GM06990 (cell line): Measurements from ENCODE around the gene MRPS33.

Experiments
- DNase-seq: peaks from one replicate; pipeline ENCODE4 v3.0.0-alpha.2; 2011; ENCODE audit not compliant: insufficient read length; ENCODE audit errors: extremely low read depth
- H3K27me3 ChIP-seq: replicated peaks from 2 replicates; pipeline ENCODE4 v1.6.0; 2011; ENCODE audit warnings: low read length; ENCODE audit not compliant: control insufficient read depth, insufficient read depth
- H3K36me3 ChIP-seq: 2 replicates; pipeline ENCODE4 v1.5.1; 2011; ENCODE audit warnings: low read length; ENCODE audit not compliant: control insufficient read depth, insufficient read depth
- H3K4me3 ChIP-seq: replicated peaks from 2 replicates; pipeline ENCODE4 v1.5.1; 2011; ENCODE audit warnings: low read depth, mild to moderate bottlenecking, control low read depth, low read length
- CTCF ChIP-seq: IDR thresholded peaks from 2 replicates; pipeline ENCODE4 v1.5.1; 2011; ENCODE audit warnings: low read length, control low read depth, mild to moderate bottlenecking, inconsistent platforms; ENCODE audit not compliant: insufficient read depth, poor library complexity, severe bottlenecking

The MRPS33 gene

GRCh38 chr7:141003172-141004065 lies 11.3 kb downstream of the MRPS33 start:
- Histone ChIP-seq H3K36me3 (peaks cover 3% of the 10 kb centered on the region), H3K4me3 (no peak overlapping the region), H3K27me3 (no peaks in the 10 kb centered on the region)
- no peak for TF ChIP-seq CTCF
- DNase-seq, result no peak

- no peaks in the 10 kb centered on the region; the same call in 1 of the 2 replicates for H3K36me3 ChIP-seq
- H3K4me3 ChIP-seq, result no peak overlapping the region
- no peak for TF ChIP-seq CTCF
- H3K27me3 ChIP-seq, result no peaks in the 10 kb centered on the region
- DNase-seq, result no peak
These were observed 13.2 kb downstream of the MRPS33 start for GRCh38 chr7:141001546-141001945.

- no peaks in the 10 kb centered on the region; the same call in 1 of the 2 replicates for H3K36me3 ChIP-seq
These were observed 13.6 kb downstream of the MRPS33 start for GRCh38 chr7:141001122-141001521.

GRCh38 chr7:140998715-140999114 lies 16.0 kb downstream of the MRPS33 start:
- no peak overlapping the region for H3K4me3 ChIP-seq
- no peak for DNase-seq
- H3K27me3 ChIP-seq, result no peaks in the 10 kb centered on the region
- no peak for TF ChIP-seq CTCF
- no peaks in the 10 kb centered on the region for H3K36me3 ChIP-seq

More at GRCh38 chr7:141001122-141001521, 13.6 kb downstream of the MRPS33 start:
- TF ChIP-seq CTCF, result no peak
- H3K4me3 ChIP-seq, result no peak overlapping the region
- no peaks in the 10 kb centered on the region for H3K27me3 ChIP-seq
- no peak for DNase-seq

- H3K27me3 ChIP-seq, result no peaks in the 10 kb centered on the region
- no peak for TF ChIP-seq CTCF
- H3K4me3 ChIP-seq, result no peak overlapping the region
- DNase-seq, result no peak
- H3K36me3 ChIP-seq, result no peaks in the 10 kb centered on the region
These were observed 22.3 kb downstream of the MRPS33 start for GRCh38 chr7:140992422-140992821.
